IPS-15b (cell line): Measurements from ENCODE around the gene RALA.

Experiments
- H3K27me3 ChIP-seq: one replicate; pipeline ENCODE4 v1.6.1; 2013; ENCODE audit warnings: low read length; ENCODE audit not compliant: control insufficient read depth, insufficient read depth
- H3K36me3 ChIP-seq: one replicate; pipeline ENCODE4 v1.6.1; 2013; ENCODE audit warnings: low read length; ENCODE audit not compliant: control insufficient read depth, insufficient read depth
- H3K4me1 ChIP-seq: one replicate; pipeline ENCODE4 v1.6.1; 2013; ENCODE audit warnings: mild to moderate bottlenecking, low read length; ENCODE audit not compliant: control insufficient read depth, insufficient read depth
- H3K4me3 ChIP-seq: one replicate; pipeline ENCODE4 v1.5.1; 2013; ENCODE audit warnings: low read depth, low read length
- H3K9ac ChIP-seq: one replicate; pipeline ENCODE4 v1.6.1; 2013; ENCODE audit warnings: low read depth, mild to moderate bottlenecking, low read length
- H3K9me3 ChIP-seq: one replicate; pipeline ENCODE4 v1.6.1; 2013; ENCODE audit warnings: mild to moderate bottlenecking, low read length; ENCODE audit not compliant: control insufficient read depth, insufficient read depth

Gene RALA

DNA sequence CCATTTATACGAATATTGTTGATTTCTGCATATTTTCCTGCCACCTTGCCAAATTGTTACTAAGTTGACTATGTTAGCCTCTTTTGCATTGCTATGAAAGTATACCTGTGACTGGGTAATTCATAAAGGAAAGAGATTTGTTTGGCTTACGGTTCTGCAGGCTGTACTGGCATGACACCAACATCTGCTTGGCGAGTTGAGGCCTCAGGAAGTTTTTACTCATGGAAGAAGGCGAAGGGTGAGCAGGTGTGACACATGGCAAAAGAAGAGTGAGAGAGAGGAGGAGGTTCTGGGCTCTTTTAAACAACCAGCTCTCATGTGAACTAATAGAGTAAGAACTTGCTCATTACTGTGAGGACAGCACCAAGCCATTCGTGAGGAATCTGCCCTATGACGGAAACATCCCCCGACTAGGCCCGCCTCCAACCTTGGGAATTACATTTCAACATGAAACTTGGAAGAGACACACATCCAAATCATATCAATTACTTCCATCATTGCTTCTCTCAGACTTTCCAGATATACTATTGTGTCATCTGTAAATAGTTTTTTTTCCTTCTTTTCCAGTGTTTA is 8.4 kb downstream of the RALA start:
- Histone ChIP-seq H3K9ac (no peak overlapping the region), H3K9me3 (no peaks in the 10 kb centered on the region), H3K4me3 (no peak overlapping the region), H3K4me1 (peaks cover 14% of the 10 kb centered on the region), H3K36me3 (no peaks in the 10 kb centered on the region), H3K27me3 (no peaks in the 10 kb centered on the region)

DNA sequence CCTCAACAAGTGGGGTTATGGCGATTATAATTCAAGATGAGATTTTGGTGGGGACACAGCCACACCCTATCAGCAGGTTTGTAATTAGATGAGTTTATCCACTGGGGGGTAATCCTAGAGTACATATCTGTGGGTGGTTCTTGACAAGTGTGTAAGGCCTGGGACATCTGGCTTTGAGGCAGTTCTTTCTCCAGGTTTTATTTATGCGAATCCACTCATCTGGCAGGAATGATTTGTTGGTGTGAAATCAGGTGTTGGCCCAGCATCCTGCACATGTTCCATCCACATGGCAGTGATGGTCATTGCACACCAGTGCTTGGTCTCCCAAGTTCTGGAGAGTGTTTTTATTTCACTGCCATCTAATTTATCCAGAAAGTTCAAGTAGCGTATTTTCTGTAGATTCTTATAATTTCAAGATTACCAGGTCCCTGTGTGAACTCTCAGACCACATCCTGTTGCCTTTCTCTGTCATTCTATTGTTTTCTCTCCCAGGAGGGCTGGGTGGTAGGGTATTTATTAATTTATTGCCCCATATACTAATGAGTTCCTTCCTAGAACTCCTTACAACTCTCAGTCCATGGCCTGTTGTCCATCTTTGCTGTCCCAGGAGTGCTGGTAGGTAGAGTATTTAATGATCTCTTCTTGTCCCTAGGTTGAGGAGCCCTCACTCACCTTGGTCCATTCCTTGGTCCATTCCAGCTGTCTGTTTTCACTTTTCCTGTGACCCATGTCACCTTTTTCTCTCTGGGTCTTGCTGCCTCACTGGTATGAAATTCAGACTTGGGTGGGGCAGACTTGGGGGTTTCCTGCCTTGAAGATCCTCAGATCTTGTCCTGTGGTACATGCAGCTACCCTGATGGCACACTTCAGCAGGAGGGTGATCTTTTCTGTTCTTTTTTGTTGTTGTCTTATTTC is 10.4 kb downstream of the RALA start:
- H3K9me3 ChIP-seq: no peaks in the 10 kb centered on the region
- H3K27me3 ChIP-seq: no peaks in the 10 kb centered on the region
- H3K36me3 ChIP-seq: no peaks in the 10 kb centered on the region
- H3K4me1 ChIP-seq: peaks cover 8% of the 10 kb centered on the region
- H3K9ac ChIP-seq: no peak overlapping the region
- H3K4me3 ChIP-seq: no peak overlapping the region

DNA sequence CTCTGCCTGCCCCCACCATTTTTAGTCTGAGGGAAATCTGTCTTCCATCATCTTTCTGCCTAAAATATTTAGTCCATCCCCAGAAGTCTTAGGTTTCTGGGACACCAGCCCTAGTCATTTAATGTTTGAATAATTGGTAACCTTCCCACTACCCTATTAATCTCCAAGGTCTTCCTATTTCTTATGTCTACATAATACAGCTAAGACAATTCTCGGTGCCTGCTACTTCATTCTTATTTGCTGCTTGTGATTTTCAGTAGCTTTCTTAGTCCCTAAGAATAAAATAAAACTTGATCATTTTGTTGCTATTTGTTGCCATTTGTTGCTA is 11.1 kb downstream of the RALA start:
- Histone ChIP-seq H3K36me3 (no peaks in the 10 kb centered on the region), H3K27me3 (no peaks in the 10 kb centered on the region), H3K9ac (no peak overlapping the region), H3K4me1 (peaks cover 8% of the 10 kb centered on the region), H3K9me3 (no peaks in the 10 kb centered on the region), H3K4me3 (no peak overlapping the region)

DNA sequence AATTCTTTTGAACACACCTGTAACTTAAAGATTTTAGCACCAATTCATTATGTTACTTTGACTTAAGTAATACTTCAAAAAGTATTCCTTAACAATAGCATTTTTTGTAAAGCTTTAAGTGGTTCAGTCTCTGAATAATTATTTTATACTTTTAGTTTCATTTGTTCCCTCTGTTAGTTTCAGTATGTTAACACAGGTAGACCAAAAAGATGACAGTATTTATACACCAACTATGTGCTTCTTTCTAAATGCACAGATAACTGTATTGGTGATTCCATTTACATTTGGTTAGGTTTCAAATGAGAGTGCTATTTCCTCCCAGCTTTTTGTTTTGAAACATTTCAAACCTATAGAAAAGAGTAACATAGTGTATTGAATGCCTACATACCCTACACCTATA is 14.0 kb downstream of the RALA start:
- H3K27me3 ChIP-seq: no peaks in the 10 kb centered on the region
- H3K9ac ChIP-seq: no peak overlapping the region
- no peak overlapping the region for H3K4me3 ChIP-seq
- H3K9me3 ChIP-seq: no peaks in the 10 kb centered on the region
- H3K36me3 ChIP-seq: no peaks in the 10 kb centered on the region
- H3K4me1 ChIP-seq: peaks cover 16% of the 10 kb centered on the region

DNA sequence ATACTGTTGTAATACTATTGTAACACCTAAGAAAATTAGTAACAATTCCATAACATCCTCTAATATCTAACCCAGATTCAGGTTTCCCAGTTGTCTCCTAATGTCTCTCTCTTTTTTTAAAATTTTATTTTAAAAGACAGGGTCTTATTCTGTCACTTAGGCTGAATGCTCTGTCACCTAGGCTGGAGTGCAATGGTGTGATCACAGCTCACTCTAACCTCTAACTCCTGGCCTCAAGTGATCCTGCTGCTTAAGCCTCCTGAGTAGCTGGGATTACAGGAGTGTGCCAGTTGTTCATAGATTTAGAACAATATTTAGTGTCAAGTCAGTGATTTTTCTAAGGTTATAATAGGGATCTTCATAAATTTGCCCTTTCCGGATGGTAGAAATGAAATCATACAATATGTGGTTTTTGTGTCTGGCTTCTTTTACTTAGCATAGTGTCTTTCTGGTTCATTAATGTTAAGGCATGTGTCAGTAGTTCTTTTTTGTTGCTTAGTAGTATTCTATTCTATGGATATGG is 14.7 kb downstream of the RALA start:
- Histone ChIP-seq H3K36me3 (no peaks in the 10 kb centered on the region), H3K9me3 (no peaks in the 10 kb centered on the region), H3K27me3 (no peaks in the 10 kb centered on the region)

DNA sequence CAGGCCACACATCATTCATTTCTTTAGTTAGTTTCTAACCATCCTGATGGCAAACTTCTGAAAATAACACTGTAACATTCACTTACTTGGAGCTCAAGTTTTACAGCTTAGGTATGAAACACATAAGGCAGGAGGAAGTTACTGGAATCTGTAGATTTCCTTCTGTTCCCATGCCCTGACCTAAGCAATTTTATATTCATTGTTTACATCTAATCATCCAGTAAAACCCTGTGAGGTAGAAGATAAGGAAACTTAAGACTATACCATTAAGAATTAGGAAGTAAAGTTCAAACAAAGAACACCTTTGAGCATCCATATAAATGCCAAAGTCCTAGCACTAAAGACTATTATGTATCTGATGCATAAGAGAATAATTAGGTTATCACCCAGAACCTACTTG is 19.5 kb downstream of the RALA start:
- Histone ChIP-seq H3K4me3 (no peak overlapping the region), H3K36me3 (no peaks in the 10 kb centered on the region), H3K4me1 (peaks cover 11% of the 10 kb centered on the region), H3K9me3 (no peaks in the 10 kb centered on the region), H3K9ac (no peak overlapping the region), H3K27me3 (no peaks in the 10 kb centered on the region)

More for the DNA sequence above, 14.7 kb downstream of the RALA start:
- H3K9ac ChIP-seq: no peak overlapping the region
- H3K4me1 ChIP-seq: peaks cover 15% of the 10 kb centered on the region
- no peak overlapping the region for H3K4me3 ChIP-seq

DNA sequence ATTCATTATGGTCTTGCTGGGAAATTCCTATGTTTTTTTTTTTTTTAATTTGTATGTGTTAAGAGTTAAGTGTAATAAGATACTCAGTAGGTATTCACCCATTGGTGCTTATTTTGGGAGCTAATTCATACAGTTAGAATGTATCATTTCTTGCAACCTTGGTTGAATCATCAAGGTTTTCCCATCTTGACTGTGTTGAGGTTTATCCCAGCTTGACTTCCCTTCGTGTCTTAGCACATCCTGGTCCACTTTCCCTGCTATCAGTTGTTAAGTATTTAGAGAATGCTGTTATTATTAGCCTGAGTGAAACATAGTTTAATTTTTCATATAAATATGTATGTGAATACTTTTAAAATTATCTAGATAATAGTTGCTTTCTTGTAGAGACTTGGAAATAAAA is 20.8 kb downstream of the RALA start:
- Histone ChIP-seq H3K9ac (no peak overlapping the region), H3K36me3 (no peaks in the 10 kb centered on the region), H3K4me3 (no peak overlapping the region), H3K4me1 (peaks cover 11% of the 10 kb centered on the region), H3K27me3 (no peaks in the 10 kb centered on the region), H3K9me3 (no peaks in the 10 kb centered on the region)

DNA sequence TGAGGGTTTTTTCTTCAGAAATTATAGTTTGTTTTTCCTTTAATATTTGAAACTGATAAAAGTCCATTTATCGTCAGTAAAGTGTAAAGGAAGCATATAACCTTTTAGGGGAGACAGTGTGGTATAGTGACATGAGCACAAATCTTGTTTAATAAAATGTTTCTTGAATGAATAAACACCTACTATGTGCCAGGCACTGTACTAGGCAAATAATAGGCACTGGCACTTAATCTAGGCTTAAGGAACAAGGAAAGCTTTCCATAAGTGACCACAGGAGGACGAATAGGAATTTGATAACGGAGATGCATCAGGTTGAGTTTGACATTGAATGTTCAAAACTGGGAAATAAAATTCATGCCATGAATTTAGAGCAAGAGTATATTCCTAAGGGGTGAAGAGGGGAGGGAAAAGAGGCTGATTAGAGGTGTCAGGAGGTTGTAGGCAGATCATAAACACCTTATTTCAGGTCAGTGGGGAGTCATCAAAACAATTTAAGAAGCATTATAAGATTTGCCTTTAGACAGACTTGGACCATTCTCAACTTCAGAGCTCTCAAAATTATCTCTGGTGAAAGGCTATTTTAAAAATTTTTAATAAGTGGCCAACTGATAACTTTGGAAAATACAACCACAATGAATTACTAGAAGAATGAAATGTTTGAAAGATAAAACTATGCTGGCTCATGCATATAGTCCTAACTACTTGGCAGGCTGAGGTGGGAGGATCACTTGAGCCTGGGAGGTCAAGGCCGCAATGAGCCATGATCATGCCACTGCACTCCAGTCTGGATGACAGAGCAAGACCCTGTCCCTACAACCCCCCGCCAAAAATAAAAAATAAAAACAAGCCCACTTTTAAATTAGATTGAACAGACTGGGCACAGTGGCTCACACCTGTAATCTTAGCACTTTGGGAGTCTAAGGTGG is 22.4 kb downstream of the RALA start:
- H3K27me3 ChIP-seq: no peaks in the 10 kb centered on the region
- H3K9ac ChIP-seq: no peak overlapping the region
- peaks cover 6% of the 10 kb centered on the region for H3K4me1 ChIP-seq
- no peak overlapping the region for H3K4me3 ChIP-seq
- no peaks in the 10 kb centered on the region for H3K36me3 ChIP-seq
- no peaks in the 10 kb centered on the region for H3K9me3 ChIP-seq

DNA sequence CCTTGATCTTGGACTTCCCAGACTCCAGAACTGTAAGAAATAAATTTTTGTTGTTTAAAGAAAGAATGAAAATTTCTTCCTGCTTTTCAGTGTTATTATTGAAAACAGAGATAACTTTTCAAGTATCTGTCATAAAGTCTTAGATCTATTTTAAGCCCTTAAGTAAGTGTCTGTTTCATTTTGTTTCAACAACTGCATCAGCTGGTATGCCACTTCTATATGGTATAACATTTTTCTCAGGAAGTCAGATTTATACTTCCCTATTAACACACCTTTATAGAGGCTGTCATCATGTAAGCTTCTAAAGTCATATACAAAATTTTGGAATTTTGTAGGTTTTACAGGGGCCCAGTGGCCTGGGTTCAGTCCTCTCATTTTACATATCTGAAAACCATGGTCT is 24.4 kb downstream of the RALA start:
- H3K4me1 ChIP-seq: no peaks in the 10 kb centered on the region

DNA sequence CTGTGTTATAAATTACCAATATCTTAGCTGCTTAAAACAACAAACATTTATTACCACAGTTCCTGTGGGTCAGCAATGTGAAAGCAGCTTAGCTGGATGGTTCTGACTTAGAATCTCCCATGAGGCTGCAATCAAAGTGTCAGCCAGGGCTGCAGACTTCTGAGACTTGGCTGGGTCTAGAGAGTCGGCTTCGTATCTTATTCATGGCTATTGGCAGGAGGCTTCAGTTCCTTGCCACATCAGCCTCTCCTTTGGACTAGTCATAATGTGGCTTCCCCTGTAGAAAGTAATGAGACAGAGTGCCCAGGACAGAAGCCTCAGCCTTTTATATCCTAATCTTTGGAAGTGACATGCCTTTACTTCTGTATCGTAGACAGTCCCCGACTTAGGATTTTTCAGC is 27.3 kb downstream of the RALA start:
- Histone ChIP-seq H3K4me1 (no peaks in the 10 kb centered on the region), H3K9me3 (no peaks in the 10 kb centered on the region), H3K36me3 (no peaks in the 10 kb centered on the region), H3K4me3 (no peak overlapping the region), H3K27me3 (no peaks in the 10 kb centered on the region), H3K9ac (no peak overlapping the region)

More for the DNA sequence above, 24.4 kb downstream of the RALA start:
- H3K36me3 ChIP-seq: no peaks in the 10 kb centered on the region
- no peaks in the 10 kb centered on the region for H3K27me3 ChIP-seq
- no peaks in the 10 kb centered on the region for H3K9me3 ChIP-seq
- H3K9ac ChIP-seq: no peak overlapping the region
- H3K4me3 ChIP-seq: no peak overlapping the region

DNA sequence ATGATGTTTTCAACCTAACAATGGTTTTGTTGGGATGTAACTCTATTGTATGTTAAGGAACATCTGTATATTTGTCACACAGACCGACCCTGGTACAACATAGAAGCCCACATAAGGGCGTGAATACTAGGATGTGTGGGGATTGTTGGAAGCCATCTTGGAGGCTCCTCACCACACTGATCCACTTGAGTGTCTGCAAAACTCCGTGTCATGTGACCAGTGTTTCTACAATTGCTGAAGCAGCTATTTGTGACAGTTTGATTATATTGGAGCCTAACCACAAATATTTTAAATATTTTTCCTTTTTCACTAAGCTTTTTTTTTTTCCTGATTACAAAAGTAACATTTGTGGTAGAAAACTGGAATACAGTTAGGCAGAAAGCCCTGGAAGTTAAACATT is 27.9 kb downstream of the RALA start:
- H3K36me3 ChIP-seq: no peaks in the 10 kb centered on the region
- H3K27me3 ChIP-seq: no peaks in the 10 kb centered on the region
- no peak overlapping the region for H3K4me3 ChIP-seq
- no peaks in the 10 kb centered on the region for H3K4me1 ChIP-seq
- no peaks in the 10 kb centered on the region for H3K9me3 ChIP-seq
- no peak overlapping the region for H3K9ac ChIP-seq
